Measurements from ENCODE around the gene INSC. TPM values are rescaled to one million over a fixed set of nuclear protein-coding genes. Genes with fewer than 3 reads are reported as not detected.

Gene INSC
- total and polyA plus RNA-seq, 12 donors: 0.19 to 0.76 (median 0.60) TPM; not detected in 4

DNA sequence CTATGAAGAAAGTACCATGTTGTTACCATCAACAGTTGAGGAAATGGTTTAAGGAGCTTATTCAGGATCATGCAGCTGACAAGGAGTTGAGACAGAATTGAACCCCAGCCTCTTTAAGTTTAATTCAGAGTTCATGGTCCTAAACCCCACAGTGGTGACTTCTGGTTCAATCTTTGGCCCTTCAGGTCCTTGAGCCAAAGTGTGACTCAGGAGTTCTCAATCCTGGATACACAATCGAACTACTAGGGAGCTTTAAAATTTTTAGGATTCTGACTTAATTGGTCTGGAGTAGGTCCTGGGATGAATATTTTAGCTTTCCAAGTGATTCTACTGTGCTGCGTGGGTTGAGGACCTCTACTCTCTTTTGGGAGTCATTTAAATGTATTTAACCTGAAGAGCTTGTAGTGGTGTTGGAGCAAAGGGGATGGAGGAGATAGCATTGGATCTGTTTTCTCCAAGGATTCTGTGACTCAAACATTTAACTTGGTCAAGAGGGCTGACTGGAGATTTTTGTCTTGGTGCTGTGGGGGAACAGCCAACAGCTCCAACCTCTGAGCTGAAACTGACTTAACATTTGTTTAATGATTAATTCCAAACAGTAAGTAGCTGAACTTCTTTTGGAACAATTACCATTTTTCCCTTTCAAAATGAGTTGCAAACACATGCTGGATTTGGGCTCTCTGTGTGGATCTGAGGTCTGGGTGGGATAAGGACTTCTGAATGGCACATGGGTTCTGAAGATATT, 80.1 kb downstream of the INSC start:
- no peaks in the 10 kb centered on the region for H3K27me3 ChIP-seq
- no peak for TF ChIP-seq CTCF (IDR thresholded peaks at IDR 0.05)
- H3K27ac ChIP-seq: no peak overlapping the region
- H3K36me3 ChIP-seq: no peaks in the 10 kb centered on the region
- no peak overlapping the region for H3K4me3 ChIP-seq
- no peak for ATAC-seq
- H3K9me3 ChIP-seq: no peaks in the 10 kb centered on the region
- H3K4me1 ChIP-seq: peaks cover 0 to 7% (median 5%) of the 10 kb centered on the region in 9 donors
- WGBS, 2 donors: 82 to 86% methylated on average over 2 of the region's 2 CpGs
- DNase-seq: no peak
- intact Hi-C loops (cut with DNase I): no loop called here

DNA sequence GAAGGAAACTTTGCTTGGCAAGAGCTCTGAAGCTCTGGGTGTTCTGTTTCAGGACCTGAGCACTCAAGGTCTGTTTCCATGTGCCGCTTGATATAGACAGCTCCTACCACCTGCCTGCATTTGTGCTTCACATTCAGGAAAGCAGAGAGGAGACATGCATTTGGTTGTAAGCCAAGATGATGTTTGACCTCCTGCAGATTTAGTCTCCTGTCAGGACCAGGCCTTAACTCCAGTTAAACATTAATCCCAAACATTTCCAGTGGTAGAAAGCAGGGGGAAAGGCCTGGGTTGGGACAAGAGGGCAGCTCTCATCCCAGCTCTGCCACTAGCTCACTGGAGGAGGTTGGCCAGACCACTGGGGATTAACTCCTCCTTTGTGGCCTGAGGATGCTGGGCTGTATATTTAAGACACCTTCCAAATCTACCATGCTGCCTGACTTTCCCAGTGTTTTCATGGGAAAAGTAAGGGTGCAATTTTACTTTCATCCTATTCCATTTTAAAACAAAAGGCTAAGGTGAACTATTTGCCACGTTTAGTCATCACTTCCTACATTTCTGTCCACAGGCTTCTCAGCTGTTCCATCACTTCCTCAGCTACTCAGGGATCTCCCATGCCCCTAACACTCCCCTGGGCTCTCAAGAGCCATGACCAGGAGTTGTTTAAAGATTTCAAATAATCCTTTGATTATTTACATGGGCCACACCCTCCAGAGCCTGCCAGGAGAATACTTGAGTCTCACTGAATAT, 80.9 kb downstream of the INSC start:
- no peaks in the 10 kb centered on the region for H3K27me3 ChIP-seq
- peaks cover 0 to 12% (median 5%) of the 10 kb centered on the region in 9 donors for H3K4me1 ChIP-seq
- no peaks in the 10 kb centered on the region for H3K9me3 ChIP-seq
- H3K27ac ChIP-seq: no peak overlapping the region
- H3K36me3 ChIP-seq: no peaks in the 10 kb centered on the region
- ATAC-seq (peak in 1 of 8 donors; percentile 4), DNase-seq (no peak)
- no peak for TF ChIP-seq CTCF (IDR thresholded peaks at IDR 0.05)
- no peak overlapping the region for H3K4me3 ChIP-seq
- intact Hi-C loops (cut with DNase I): no loop called here
- WGBS, 2 donors: 66% methylated on average over 2 of the region's 2 CpGs

DNA sequence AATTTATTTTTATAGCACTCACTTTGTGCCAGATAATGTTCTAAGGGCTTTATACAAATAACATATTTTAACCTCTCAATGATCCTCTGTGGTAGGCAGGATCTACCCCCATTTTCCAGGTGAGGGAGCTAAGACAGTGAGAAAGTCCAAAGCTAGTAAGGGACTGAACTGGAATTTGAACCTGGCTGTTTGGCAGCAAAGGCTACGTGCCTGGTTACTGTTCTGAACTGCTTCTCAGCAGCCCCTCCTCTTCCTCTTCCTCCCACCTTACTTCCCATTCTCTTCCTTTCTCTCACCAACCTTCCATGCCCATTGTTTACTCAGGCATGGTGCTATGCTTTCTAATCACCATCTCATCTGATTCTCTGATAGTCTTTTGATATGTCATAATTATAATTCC, 82.0 kb downstream of the INSC start:
- no peaks in the 10 kb centered on the region for H3K9me3 ChIP-seq
- DNase-seq: no peak
- no peak overlapping the region for H3K27ac ChIP-seq
- H3K4me3 ChIP-seq: no peak overlapping the region
- WGBS, 2 donors: 66 to 79% methylated on average over 1 of the region's 1 CpG
- TF ChIP-seq CTCF (IDR thresholded peaks at IDR 0.05): no peak
- intact Hi-C loops (cut with DNase I): no loop called here
- no peak for ATAC-seq
- H3K36me3 ChIP-seq: no peaks in the 10 kb centered on the region
- H3K4me1 ChIP-seq: peaks cover 0 to 14% (median 5%) of the 10 kb centered on the region in 9 donors
- H3K27me3 ChIP-seq: no peaks in the 10 kb centered on the region

- no peak for TF ChIP-seq CTCF (IDR thresholded peaks at IDR 0.05)
- H3K4me1 ChIP-seq: peaks cover 0 to 14% (median 5%) of the 10 kb centered on the region in 9 donors
- no peak overlapping the region for H3K4me3 ChIP-seq
- H3K9me3 ChIP-seq: no peaks in the 10 kb centered on the region
- no peaks in the 10 kb centered on the region for H3K27me3 ChIP-seq
- intact Hi-C loops (cut with DNase I): no loop called here
- 63 to 72% methylated on average over 2 of the region's 2 CpGs for WGBS, 2 donors
- DNase-seq: no peak
- H3K36me3 ChIP-seq: no peaks in the 10 kb centered on the region
- no peak overlapping the region for H3K27ac ChIP-seq
- ATAC-seq: no peak
Measured at GRCh38 chr11:15197696-15198095, 83.0 kb downstream of the INSC start.

All from heart right ventricle (tissue), 16 donors.